Progenitor cell of endocrine pancreas (in vitro differentiated cells): Measurements from ENCODE around the gene DNAH11. TPM values are rescaled to one million over a fixed set of nuclear protein-coding genes. Genes with fewer than 3 reads are reported as not detected.
"Not testable (repeated sequence)": the region's sequence is repeated elsewhere in the genome, so short reads cannot be mapped to it uniquely, and the experiment has no call there.

Experiments used
- DNase-seq: peaks from one replicate; pipeline ENCODE4 v3.0.0; 2021; ENCODE audit warnings: low spot score; ENCODE audit not compliant: unreplicated experiment
- H3K27ac Mint-ChIP-seq: 2 replicates; pipeline ENCODE4 v1.8.0; 2021; ENCODE audit warnings: mild to moderate bottlenecking, moderate library complexity, mixed read lengths
- H3K27me3 Mint-ChIP-seq: 2 replicates; pipeline ENCODE4 v1.8.0; 2021; ENCODE audit warnings: mixed read lengths
- H3K36me3 Mint-ChIP-seq: 2 replicates; pipeline ENCODE4 v1.8.0; 2022; ENCODE audit warnings: mixed read lengths; ENCODE audit not compliant: insufficient read depth
- H3K4me1 Mint-ChIP-seq: 2 replicates; pipeline ENCODE4 v1.8.0; 2021; ENCODE audit warnings: low read depth, mixed read lengths
- H3K4me3 Mint-ChIP-seq: 2 replicates; pipeline ENCODE4 v1.8.0; 2021; ENCODE audit warnings: low read depth, mild to moderate bottlenecking, moderate library complexity, mixed read lengths
- H3K9me3 Mint-ChIP-seq: 2 replicates; pipeline ENCODE4 v1.8.0; 2021; ENCODE audit warnings: low read depth, mixed read lengths
- total RNA-seq: library from RNA; stranded (reverse); gene quantifications from 2 replicates; pipeline ENCODE4 v1.2.1, GENCODE V29; 2021
- TF ChIP-seq, protein P1 (sequence below): fragments of 200-600 bp; sonication (generic); IDR thresholded peaks from one replicate; pipeline ENCODE4 v1.5.0; 2021; ENCODE audit warnings: antibody characterized with exemption, mild to moderate bottlenecking; ENCODE audit not compliant: unreplicated experiment

Gene DNAH11
- total RNA-seq, 1 donor from 2014 or later: 1.6 TPM

DNA sequence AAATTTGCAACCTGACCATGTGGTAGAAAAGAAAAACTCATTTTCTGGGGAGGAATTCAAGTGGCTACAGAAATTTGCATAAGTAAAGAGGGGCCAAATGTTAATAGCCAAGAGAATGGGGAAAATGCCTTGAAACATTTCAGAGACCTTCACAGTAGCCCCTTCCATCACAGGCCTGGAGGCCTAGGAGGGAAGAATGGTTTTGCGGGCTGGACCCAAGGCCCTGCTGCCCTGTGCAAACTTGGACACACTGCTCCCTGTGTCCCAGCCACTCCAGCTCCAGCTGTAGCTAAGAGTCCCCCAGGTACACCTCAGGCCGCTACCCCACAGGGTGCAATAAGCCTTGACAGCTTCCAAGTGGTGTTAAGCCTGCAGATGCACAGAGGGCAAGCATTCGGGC, 16.4 kb upstream of the DNAH11 start:
- Mint-ChIP-seq H3K4me3 (no peak overlapping the region), H3K9me3 (peaks cover 7% of the 10 kb centered on the region), H3K36me3 (no peaks in the 10 kb centered on the region), H3K4me1 (no peaks in the 10 kb centered on the region), H3K27ac (no peak overlapping the region), H3K27me3 (peaks cover 15% of the 10 kb centered on the region)
- DNase-seq: no peak
- TF ChIP-seq, protein P1, sequence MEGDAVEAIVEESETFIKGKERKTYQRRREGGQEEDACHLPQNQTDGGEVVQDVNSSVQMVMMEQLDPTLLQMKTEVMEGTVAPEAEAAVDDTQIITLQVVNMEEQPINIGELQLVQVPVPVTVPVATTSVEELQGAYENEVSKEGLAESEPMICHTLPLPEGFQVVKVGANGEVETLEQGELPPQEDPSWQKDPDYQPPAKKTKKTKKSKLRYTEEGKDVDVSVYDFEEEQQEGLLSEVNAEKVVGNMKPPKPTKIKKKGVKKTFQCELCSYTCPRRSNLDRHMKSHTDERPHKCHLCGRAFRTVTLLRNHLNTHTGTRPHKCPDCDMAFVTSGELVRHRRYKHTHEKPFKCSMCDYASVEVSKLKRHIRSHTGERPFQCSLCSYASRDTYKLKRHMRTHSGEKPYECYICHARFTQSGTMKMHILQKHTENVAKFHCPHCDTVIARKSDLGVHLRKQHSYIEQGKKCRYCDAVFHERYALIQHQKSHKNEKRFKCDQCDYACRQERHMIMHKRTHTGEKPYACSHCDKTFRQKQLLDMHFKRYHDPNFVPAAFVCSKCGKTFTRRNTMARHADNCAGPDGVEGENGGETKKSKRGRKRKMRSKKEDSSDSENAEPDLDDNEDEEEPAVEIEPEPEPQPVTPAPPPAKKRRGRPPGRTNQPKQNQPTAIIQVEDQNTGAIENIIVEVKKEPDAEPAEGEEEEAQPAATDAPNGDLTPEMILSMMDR: no peak

DNA sequence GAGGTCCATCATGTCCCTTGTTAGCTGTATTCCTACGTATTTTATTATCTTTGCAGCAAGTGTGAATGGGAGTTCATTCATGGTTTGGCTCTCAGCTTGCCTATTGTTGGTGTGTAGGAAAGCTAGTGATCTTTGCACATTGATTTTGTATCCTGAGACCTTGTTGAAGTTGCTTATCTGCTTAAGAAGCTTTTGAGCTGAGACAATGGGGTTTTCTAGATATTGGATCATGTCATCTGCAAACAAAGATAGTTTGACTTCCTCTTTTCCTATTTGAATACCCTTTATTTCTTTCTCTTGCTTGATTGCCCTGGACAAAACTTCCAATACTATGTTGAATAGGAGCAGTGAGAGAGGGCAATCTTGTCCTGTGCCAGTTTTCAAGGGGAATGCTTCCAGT, 10.4 kb upstream of the DNAH11 start:
- peaks cover 19% of the 10 kb centered on the region for H3K27me3 Mint-ChIP-seq
- H3K36me3 Mint-ChIP-seq, H3K27ac Mint-ChIP-seq, H3K4me3 Mint-ChIP-seq, H3K4me1 Mint-ChIP-seq, DNase-seq: not testable (repeated sequence)
- peaks cover 15% of the 10 kb centered on the region for H3K9me3 Mint-ChIP-seq

DNA sequence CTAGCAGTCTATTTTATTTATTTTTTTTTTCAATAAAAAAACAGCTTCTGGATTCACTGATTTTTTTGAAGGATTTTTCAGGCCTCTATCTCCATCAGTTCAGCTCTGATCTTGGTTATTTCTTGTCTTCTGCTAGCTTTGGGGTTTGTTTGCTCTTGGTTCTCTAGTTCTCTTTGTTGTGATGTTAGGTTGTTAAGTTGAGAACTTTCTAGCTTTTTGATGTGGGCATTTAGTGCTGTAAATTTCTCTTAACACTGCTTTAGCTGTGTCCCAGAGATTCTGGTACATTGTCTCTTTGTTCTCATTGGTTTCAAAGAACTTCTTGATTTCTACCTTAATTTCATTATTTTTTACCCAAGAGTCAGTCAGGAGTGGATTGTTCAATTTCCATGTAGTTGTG, 9.2 kb upstream of the DNAH11 start:
- Mint-ChIP-seq H3K27me3 (peaks cover 19% of the 10 kb centered on the region), H3K9me3 (peaks cover 15% of the 10 kb centered on the region)
- not testable (repeated sequence) for H3K27ac Mint-ChIP-seq, H3K4me3 Mint-ChIP-seq, DNase-seq, H3K36me3 Mint-ChIP-seq, H3K4me1 Mint-ChIP-seq

DNA sequence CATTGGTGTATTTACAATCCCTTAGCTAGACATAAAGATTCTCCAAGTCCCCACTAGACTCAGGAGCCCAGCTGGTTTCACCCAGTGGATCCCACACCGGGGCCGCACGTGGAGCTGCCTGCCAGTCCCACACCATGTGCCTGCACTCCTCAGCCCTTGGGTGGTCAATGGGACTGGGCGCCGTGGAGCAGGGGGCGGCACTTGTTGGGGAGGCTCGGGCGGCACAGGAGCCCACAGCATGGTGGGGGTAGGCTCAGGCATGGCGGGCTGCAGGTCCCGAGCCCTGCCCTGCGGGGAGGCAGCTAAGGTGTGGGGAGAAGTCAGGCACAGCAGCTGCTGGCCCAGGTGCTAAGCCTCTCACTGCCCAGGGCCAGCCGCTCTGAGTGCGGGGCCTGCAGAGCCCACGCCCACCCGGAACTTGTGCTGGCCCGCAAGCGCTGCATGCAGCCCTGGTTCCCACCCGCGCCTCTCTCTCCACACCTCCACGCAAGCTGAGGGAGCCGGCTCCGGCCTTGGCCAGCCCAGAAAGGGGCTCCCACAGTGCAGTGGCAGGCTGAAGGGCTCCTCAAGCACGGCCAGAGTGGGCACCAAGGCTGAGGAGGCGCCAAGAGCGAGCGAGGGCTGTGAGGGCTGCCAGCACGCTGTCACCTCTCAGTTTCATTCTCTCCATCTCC, 6.3 kb upstream of the DNAH11 start:
- not testable (repeated sequence) for DNase-seq, H3K36me3 Mint-ChIP-seq, H3K27ac Mint-ChIP-seq, H3K4me3 Mint-ChIP-seq, H3K4me1 Mint-ChIP-seq
- Mint-ChIP-seq H3K27me3 (peaks cover 29% of the 10 kb centered on the region), H3K9me3 (peaks cover 12% of the 10 kb centered on the region)

DNA sequence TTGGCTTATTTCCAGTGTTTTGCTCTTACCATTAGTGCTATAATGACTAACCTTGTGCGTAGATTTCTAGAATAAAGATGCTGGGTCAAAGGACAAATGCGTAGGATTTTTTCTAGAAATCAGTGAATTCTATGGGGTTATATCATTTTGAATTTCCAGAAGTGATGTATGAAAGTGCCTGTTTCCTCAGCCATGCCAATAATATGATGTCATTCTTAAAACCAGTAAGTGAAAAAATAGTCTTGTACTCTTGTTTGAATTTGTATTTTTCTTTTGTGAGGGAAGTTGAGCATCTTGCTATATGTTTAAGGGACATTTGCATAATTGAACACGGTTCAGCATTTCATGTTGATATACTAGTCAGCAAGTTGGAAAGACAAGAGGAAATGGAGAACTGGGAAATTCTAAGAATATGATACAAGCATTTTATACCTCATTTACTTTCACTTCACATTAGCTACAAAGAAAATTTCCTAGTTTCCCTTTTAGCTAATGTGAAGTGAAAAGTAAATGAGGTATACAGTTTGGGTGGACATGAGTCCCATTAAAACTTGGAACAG, 3.8 kb upstream of the DNAH11 start:
- Mint-ChIP-seq H3K36me3 (no peaks in the 10 kb centered on the region), H3K9me3 (peaks cover 4% of the 10 kb centered on the region), H3K4me3 (no peak overlapping the region), H3K27me3 (peaks cover 49% of the 10 kb centered on the region), H3K27ac (no peak overlapping the region), H3K4me1 (peaks cover 3% of the 10 kb centered on the region)
- TF ChIP-seq, protein P1: no peak
- DNase-seq: no peak

DNA sequence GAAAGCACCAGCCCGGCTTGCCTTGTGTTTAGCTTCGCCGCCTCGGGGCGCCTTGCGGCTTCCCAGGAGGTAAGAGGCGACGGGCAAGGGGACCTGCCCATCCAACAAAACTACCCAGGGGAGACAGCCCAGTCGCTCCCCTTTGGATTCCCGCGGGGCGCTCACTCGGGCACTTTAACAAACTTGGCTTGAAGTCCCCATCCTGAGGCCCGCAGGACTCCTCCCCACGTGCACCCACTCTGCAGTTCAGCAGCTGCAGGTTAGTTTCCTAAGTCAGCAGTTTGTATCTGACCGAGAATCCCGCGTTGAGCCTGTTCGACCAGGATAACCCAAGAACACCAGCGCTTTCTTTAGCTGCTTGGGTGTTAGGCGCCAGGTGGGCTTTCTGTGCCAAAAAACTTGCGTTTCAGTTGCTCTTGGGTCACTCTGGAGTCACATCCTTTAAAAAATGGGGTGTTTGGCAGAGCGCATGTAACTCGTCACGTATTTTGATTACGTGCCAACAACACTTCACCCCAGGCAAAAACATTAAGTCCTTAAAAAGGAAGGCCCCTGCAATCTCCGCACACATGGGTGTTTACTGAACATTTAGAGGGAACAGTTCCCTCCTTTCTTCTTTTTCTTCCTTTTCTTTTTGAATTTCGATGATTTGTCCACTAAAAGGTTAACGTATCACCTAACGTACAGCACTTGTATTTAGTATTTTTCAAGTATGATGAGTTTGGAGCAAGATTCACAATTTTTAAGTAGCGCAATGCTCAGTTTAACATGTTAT, 876 bp downstream of the DNAH11 start:
- Mint-ChIP-seq H3K36me3 (no peaks in the 10 kb centered on the region), H3K27me3 (peaks cover 79% of the 10 kb centered on the region), H3K9me3 (no peaks in the 10 kb centered on the region), H3K4me3 (peak overlapping the region; percentile 72), H3K4me1 (peaks cover 3% of the 10 kb centered on the region), H3K27ac (no peak overlapping the region)
- peak; percentile 9 for DNase-seq
- TF ChIP-seq, protein P1: no peak
